Measurements from ENCODE around the gene BMPR1A.

DNA sequence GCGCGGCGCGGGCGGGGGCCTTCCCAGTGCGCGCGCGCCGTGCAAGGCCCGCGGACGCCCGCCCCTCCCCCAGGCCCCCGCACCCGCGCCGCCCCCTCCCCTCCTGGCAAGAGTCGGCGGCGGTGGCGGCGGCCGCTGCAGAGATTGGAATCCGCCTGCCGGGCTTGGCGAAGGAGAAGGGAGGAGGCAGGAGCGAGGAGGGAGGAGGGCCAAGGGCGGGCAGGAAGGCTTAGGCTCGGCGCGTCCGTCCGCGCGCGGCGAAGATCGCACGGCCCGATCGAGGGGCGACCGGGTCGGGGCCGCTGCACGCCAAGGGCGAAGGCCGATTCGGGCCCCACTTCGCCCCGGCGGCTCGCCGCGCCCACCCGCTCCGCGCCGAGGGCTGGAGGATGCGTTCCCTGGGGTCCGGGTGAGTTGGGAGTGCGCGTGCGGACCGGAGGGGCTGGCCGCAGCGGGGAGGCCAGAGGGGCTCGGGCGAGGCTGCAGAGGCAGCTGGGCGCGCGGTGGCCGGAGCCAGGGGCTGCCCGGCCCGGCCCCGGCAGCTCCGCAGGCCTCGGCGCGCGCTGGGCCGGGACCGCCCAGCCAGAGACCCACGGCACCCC lies at the start of gene BMPR1A:
- TF ChIP-seq, protein P1, sequence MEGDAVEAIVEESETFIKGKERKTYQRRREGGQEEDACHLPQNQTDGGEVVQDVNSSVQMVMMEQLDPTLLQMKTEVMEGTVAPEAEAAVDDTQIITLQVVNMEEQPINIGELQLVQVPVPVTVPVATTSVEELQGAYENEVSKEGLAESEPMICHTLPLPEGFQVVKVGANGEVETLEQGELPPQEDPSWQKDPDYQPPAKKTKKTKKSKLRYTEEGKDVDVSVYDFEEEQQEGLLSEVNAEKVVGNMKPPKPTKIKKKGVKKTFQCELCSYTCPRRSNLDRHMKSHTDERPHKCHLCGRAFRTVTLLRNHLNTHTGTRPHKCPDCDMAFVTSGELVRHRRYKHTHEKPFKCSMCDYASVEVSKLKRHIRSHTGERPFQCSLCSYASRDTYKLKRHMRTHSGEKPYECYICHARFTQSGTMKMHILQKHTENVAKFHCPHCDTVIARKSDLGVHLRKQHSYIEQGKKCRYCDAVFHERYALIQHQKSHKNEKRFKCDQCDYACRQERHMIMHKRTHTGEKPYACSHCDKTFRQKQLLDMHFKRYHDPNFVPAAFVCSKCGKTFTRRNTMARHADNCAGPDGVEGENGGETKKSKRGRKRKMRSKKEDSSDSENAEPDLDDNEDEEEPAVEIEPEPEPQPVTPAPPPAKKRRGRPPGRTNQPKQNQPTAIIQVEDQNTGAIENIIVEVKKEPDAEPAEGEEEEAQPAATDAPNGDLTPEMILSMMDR (conservative IDR thresholded peaks at IDR 0.05; ENCODE audit: low read depth, low read length) = no peak
- TF ChIP-seq POLR2A (IDR thresholded peaks at IDR 0.05; ENCODE audit: low read depth, low read length) (no peak), CEBPB (IDR thresholded peaks at IDR 0.05; ENCODE audit: low read depth, low read length) (no peak), NFE2L2 (IDR thresholded peaks at IDR 0.05; ENCODE audit: low read depth, low read length) (no peak), CHD1 (IDR thresholded peaks at IDR 0.05; ENCODE audit: low read depth, low read length) (no peak)
- TF ChIP-seq, protein P2, sequence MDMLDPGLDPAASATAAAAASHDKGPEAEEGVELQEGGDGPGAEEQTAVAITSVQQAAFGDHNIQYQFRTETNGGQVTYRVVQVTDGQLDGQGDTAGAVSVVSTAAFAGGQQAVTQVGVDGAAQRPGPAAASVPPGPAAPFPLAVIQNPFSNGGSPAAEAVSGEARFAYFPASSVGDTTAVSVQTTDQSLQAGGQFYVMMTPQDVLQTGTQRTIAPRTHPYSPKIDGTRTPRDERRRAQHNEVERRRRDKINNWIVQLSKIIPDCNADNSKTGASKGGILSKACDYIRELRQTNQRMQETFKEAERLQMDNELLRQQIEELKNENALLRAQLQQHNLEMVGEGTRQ (IDR thresholded peaks at IDR 0.05; ENCODE audit: low read depth, low read length) = no peak
